SJCRH30 (cell line): ENCODE data around the gene SFI1. TPM values are rescaled to one million over a fixed set of nuclear protein-coding genes. Genes with fewer than 3 reads are reported as not detected.
A peak's percentile ranks its signal among the peaks of the same experiment; 100 is the strongest.
"Not testable (repeated sequence)": the region's sequence is repeated elsewhere in the genome, so short reads cannot be mapped to it uniquely, and the experiment has no call there.

Experiments used
- DNase-seq, 2 experiments: peaks; one replicate each; pipeline ENCODE4 v3.0.0-alpha.2; 2015 to 2020
- H3K27ac ChIP-seq: fragments of 250-450 bp; sonication (Bioruptor Pico); 2 replicates; pipeline ENCODE4 v1.5.1; 2020; ENCODE audit warnings: mild to moderate bottlenecking, moderate library complexity
- H3K27me3 ChIP-seq: fragments of 250-450 bp; sonication (Bioruptor Pico); 2 replicates; pipeline ENCODE4 v1.5.1; 2020; ENCODE audit warnings: mild to moderate bottlenecking, moderate library complexity
- H3K36me3 ChIP-seq: fragments of 250-450 bp; sonication (Bioruptor Pico); 2 replicates; pipeline ENCODE4 v1.5.1; 2020; ENCODE audit warnings: mild to moderate bottlenecking, moderate library complexity
- H3K4me1 ChIP-seq: fragments of 250-450 bp; sonication (Bioruptor Pico); 2 replicates; pipeline ENCODE4 v1.5.1; 2020; ENCODE audit warnings: mild to moderate bottlenecking, moderate library complexity
- H3K4me3 ChIP-seq: fragments of 250-450 bp; sonication (Bioruptor Pico); 2 replicates; pipeline ENCODE4 v1.5.1; 2020; ENCODE audit warnings: mild to moderate bottlenecking, moderate library complexity
- H3K9me3 ChIP-seq: fragments of 250-450 bp; sonication (Bioruptor Pico); replicated peaks from 2 replicates; pipeline ENCODE4 v1.5.1; 2020; ENCODE audit warnings: mild to moderate bottlenecking, moderate library complexity
- total RNA-seq: library from RNA; depleted of rRNA; stranded (reverse); fragments of >200 nt; shearing (Covaris generic); gene quantifications from 2 replicates; pipeline ENCODE4 v1.2.3, GENCODE V29; 2014; rRNA removed

SFI1 gene
- total RNA-seq, 1 experiment from 2014 or later: 11.8 TPM

DNA sequence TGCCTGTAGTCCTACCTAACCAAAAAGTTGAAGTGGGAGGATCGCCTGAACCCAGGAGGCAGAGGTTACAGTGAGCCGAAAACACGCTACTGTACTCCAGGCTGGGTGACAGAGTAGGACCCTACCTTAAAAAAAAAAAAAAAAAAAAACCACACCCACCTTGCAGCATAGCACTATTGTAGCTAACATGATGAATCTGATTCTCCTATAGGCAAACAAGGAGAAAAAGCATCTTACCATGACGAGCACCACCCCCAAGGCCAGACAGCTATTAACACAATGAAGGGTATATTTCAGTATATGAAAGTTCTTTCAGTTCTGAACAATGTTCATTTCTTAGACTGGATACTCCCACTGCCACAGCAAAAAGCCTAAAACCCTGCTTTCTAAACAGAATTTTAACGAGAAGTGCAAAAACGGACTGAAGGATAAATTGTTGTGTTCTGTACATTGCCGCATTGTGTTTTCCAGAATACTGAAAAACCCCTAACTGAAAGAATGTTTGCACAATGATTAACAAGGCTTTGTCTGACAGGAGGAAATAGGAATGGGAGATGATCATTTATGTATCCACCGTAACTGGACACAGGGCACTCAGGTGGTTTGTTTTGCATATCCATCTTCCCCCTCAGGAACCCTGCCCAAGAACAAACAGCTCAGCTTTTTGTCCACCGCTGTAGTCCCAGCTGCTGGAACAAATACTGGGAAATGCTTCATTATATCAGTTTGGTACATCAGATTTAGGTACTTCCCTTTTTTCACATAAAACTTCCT, 156.8 kb downstream of the SFI1 start:
- Histone ChIP-seq H3K4me3 (no peak overlapping the region), H3K36me3 (no peaks in the 10 kb centered on the region), H3K27ac (no peak overlapping the region), H3K9me3 (no peaks in the 10 kb centered on the region), H3K27me3 (no peaks in the 10 kb centered on the region), H3K4me1 (no peaks in the 10 kb centered on the region)
- no peak for DNase-seq

DNA sequence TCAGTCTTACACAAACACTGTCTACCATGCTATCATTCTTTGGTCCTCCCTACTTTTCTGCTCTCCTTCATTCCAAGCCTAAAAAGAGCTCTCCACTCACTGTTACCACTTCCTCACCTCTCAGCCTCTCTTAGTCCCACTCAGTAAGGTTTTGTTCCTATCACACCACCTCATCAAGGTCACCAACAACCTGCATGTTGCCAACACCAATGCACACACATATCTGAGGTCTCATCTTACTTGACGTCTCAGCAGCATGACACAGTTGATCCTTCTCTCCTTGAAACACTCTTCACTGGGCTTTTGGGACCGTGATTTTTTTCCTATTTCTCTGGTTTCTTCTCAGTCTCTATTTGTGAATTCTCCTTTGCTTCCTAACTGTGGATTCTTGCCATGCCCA, 157.6 kb downstream of the SFI1 start:
- Histone ChIP-seq H3K9me3 (no peaks in the 10 kb centered on the region), H3K27me3 (no peaks in the 10 kb centered on the region)

DNA sequence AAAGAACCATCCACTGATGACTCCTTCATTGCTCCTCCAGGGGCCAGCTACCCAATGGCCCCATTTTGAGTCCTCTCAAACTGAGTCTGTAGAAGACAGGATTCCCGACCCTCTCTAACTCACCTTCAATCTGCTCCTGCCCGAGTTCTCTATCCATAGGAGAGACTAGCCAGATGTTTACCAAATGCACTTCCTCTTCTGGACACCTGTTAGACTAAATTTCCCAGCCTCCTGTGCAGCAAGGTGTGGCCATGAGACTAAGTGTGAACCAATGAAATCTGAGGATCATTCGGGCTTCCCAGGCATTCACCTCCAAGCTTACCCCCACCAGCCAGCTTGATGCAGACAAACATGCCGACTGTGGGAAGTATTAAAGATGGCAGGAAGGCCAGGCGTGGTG, 158.1 kb downstream of the SFI1 start:
- no peak overlapping the region for H3K4me3 ChIP-seq
- no peaks in the 10 kb centered on the region for H3K27me3 ChIP-seq
- H3K27ac ChIP-seq: no peak overlapping the region
- no peaks in the 10 kb centered on the region for H3K36me3 ChIP-seq
- no peak for DNase-seq
- H3K9me3 ChIP-seq: no peaks in the 10 kb centered on the region
- H3K4me1 ChIP-seq: no peaks in the 10 kb centered on the region

More for the DNA sequence above, 157.6 kb downstream of the SFI1 start:
- DNase-seq: no peak
- H3K4me3 ChIP-seq: no peak overlapping the region
- H3K27ac ChIP-seq: no peak overlapping the region
- no peaks in the 10 kb centered on the region for H3K4me1 ChIP-seq
- no peaks in the 10 kb centered on the region for H3K36me3 ChIP-seq

DNA sequence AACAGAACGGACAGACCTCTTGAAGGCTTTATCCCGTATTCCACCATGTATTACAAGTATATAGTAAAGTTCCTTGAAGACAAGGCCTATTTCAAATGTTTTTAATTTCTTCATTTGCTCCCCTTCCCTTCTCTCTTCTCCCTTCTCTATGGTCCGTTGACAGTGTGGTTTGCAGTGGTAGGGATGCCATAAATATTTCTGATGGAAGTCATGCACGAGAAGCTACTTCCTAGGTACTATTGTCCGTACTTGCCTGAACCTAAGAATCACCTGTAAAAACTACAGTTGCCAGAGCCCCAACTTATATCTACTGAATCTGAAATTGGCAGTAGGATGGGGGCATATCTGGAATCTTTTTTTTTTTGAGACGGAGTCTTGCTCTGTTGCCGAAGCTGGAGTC, 162.9 kb downstream of the SFI1 start:
- Histone ChIP-seq H3K4me1 (peaks cover 5% of the 10 kb centered on the region; the same call in 1 of the 2 replicates), H3K27me3 (no peaks in the 10 kb centered on the region), H3K9me3 (no peaks in the 10 kb centered on the region), H3K27ac (no peak overlapping the region), H3K4me3 (no peak overlapping the region), H3K36me3 (no peaks in the 10 kb centered on the region)
- DNase-seq: no peak

DNA sequence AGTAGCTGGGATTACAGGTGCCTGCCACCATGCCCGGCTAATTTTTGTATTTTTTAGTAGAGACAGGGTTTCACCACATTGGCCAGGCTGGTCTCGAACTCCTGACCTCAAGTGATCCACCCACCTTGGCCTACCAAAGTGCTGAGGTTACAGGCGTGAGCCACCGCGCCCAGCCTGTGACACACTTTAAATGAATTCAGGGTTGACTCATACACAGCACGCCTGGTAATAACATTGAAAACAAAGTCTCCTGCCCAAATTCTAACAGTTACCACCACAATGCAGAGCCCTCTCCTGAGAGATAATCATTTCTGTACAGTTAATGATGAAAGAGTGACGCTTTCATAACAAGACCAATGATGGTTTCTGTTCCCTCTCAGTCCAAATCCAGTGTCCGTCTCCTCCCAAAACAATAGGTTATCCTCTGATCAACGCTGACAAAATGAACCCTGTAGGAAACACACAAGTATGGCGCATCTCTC, 164.6 kb downstream of the SFI1 start:
- not testable (repeated sequence) for DNase-seq, H3K27ac ChIP-seq, H3K36me3 ChIP-seq, H3K9me3 ChIP-seq, H3K27me3 ChIP-seq, H3K4me1 ChIP-seq
- H3K4me3 ChIP-seq: peak overlapping the region; percentile 81

DNA sequence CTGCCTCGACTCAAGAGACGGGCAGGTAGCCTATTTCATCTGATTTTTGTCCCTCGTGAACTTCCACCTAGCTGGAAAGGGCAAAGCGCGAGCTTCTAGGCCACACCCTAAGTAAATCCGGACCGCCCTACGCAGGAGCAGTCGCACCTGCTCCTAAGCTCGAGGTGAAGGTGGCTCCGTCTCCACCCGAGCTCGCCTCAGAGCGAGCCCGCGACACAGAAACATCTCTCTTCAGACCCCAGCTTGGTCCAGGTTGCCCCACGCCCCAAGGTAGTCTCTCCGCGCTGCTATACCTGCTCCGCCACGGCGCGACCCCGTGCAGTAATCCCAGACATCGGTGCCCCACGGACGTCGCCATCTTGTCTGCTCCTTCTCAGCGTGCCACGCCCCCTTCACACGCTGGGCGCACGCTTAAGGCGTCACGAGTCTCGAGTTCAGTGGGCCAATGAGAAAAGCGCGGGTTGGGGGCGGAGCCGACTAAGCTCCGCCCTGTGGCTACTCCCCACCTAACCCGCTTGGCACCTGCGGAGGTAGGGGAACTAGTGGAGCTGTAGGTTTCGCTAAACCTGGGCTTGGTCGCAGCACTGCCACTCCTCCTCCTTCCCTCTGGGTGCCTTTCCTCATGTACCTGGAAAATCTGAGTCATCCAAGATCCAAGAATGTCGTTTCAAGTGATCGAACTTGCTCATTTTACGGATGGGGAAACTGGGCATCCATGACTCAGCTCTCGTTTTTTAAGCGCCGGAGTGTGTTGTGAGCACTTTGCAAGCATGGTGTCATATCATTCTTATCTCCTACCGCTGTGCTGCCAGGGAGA, 165.7 kb downstream of the SFI1 start, which contains the start of gene PISD:
Gene PISD (minus strand): TSS at position 365 of the 817 bp plus-strand sequence. CDS start 7 bp downstream, at position 358.
- Histone ChIP-seq H3K36me3 (no peaks in the 10 kb centered on the region), H3K27me3 (no peaks in the 10 kb centered on the region), H3K4me3 (peak within 1 kb of the TSS; percentile 81), H3K9me3 (no peaks in the 10 kb centered on the region), H3K27ac (peak within 1 kb of the TSS; percentile 41; the same call in 1 of the 2 replicates), H3K4me1 (peaks cover 5% of the 10 kb centered on the region; the same call in 1 of the 2 replicates)
- DNase-seq: peak; percentile 92 to 96

DNA sequence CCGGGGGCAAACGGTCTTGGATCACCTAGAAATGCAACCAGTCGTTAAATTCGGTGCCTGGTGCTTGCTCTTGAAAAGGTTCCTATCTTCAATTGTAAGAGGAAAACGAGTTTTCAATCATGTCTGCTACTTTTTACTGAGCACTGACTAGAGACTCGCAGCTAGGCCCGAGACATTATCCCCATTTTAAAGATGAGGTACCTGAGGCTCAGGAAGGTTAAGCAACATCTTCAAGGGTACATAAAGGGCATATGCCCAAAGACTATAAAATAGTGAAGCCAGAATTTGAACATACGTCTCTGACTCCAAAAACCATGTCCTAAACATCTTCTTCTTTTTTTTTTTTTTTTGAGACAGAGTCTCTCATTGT, 166.3 kb downstream of the SFI1 start:
- Histone ChIP-seq H3K27ac (no peak overlapping the region), H3K4me3 (peak overlapping the region; percentile 81), H3K4me1 (peaks cover 5% of the 10 kb centered on the region; the same call in 1 of the 2 replicates), H3K27me3 (no peaks in the 10 kb centered on the region), H3K36me3 (no peaks in the 10 kb centered on the region), H3K9me3 (no peaks in the 10 kb centered on the region)
- DNase-seq: no peak

Other genes with a start within 250 kb of the SFI1 start
- gene PIK3IP1, start 204.0 kb upstream of the SFI1 start, total RNA-seq: 0.47 and 0.51 TPM in 2 replicates
- 22.6 and 24.1 TPM in 2 replicates for gene PATZ1, start 150.2 kb upstream of the SFI1 start, total RNA-seq
- gene DRG1, start 96.9 kb upstream of the SFI1 start, total RNA-seq: 109 and 116 TPM in 2 replicates
- gene EIF4ENIF1, start 6.7 kb upstream of the SFI1 start, total RNA-seq: 16.3 and 29.7 TPM in 2 replicates
- 18.6 and 20.1 TPM in 2 replicates for gene PISD, start 165.7 kb downstream of the SFI1 start, total RNA-seq